ENCODE measurements around the gene STAG3.
"Not testable (repeated sequence)": the region's sequence is repeated elsewhere in the genome, so short reads cannot be mapped to it uniquely, and the experiment has no call there.

Gene STAG3

GRCh38 chr7:100221231-100221718 lies 43.6 kb downstream of the STAG3 start:
- no peak for DNase-seq (ENCODE audit: insufficient read length, low spot score)
- no peak for FAIRE-seq
- TF ChIP-seq CTCF (IDR thresholded peaks at IDR 0.05; ENCODE audit: insufficient read depth, missing control alignments): no peak

- no peak for TF ChIP-seq CTCF (IDR thresholded peaks at IDR 0.05; ENCODE audit: insufficient read depth, missing control alignments)
- FAIRE-seq: no peak
- no peak for DNase-seq (ENCODE audit: insufficient read length, low spot score)
These were observed 44.2 kb downstream of the STAG3 start for GRCh38 chr7:100221767-100222444.

- DNase-seq (ENCODE audit: insufficient read length, low spot score) (no peak), FAIRE-seq (no peak)
- TF ChIP-seq CTCF (IDR thresholded peaks at IDR 0.05; ENCODE audit: insufficient read depth, missing control alignments): no peak
These were observed 44.9 kb downstream of the STAG3 start for GRCh38 chr7:100222445-100223132.

GRCh38 chr7:100223376-100223927 lies 45.7 kb downstream of the STAG3 start:
- not testable (repeated sequence) for DNase-seq (ENCODE audit: insufficient read length, low spot score); FAIRE-seq

GRCh38 chr7:100224891-100225290 lies 47.2 kb downstream of the STAG3 start:
- not testable (repeated sequence) for FAIRE-seq

GRCh38 chr7:100234660-100235317 lies 57.1 kb downstream of the STAG3 start:
- DNase-seq (ENCODE audit: insufficient read length, low spot score); FAIRE-seq: not testable (repeated sequence)

More at GRCh38 chr7:100224891-100225290, 47.2 kb downstream of the STAG3 start:
- not testable (repeated sequence) for DNase-seq (ENCODE audit: insufficient read length, low spot score)

- DNase-seq (ENCODE audit: insufficient read length, low spot score): not testable (repeated sequence)
These were observed 62.3 kb downstream of the STAG3 start for GRCh38 chr7:100239975-100240374.

GRCh38 chr7:100243385-100243784 lies 65.7 kb downstream of the STAG3 start:
- FAIRE-seq; DNase-seq (ENCODE audit: insufficient read length, low spot score): not testable (repeated sequence)

More at GRCh38 chr7:100239975-100240374, 62.3 kb downstream of the STAG3 start:
- not testable (repeated sequence) for FAIRE-seq

- not testable (repeated sequence) for DNase-seq (ENCODE audit: insufficient read length, low spot score); FAIRE-seq
These were observed 67.4 kb downstream of the STAG3 start for GRCh38 chr7:100244988-100245605.

- DNase-seq (ENCODE audit: insufficient read length, low spot score); FAIRE-seq: not testable (repeated sequence)
These were observed 68.6 kb downstream of the STAG3 start for GRCh38 chr7:100246121-100246864.

GRCh38 chr7:100246865-100247137 lies 69.1 kb downstream of the STAG3 start:
- not testable (repeated sequence) for DNase-seq (ENCODE audit: insufficient read length, low spot score); FAIRE-seq
